ENCODE measurements around the gene PSPN. TPM values are rescaled to one million over a fixed set of nuclear protein-coding genes. Genes with fewer than 3 reads are reported as not detected.
"Not testable (repeated sequence)": the region's sequence is repeated elsewhere in the genome, so short reads cannot be mapped to it uniquely, and the experiment has no call there.

The PSPN gene
- total and polyA plus RNA-seq, 9 of the 15 experiments (the other 6 are each of a cell fraction or from before 2014, with no cell fraction given): 0.21 to 1.1 (median 0.58) TPM

DNA sequence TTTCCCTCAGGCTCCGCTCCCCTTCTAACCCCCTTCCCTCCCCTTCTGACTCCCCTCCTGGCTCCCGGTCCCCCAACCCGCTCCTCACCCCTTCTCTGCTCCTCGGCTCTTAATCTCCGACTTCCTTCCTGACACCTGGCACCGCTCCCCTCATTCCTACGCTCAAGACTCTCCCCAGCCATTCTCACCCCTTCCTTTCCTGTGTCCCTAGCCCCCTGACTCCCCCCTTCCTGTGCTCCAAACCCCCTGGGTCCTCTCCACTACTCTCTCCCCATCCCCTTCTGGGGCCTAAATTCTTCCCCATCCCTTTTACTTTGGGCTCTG is 13.7 kb downstream of the PSPN start (continued):
- TF ChIP-seq U2AF2 (optimal IDR thresholded peaks at IDR 0.05; ENCODE audit: low read depth, low read length) (no peak), FOXM1 (IDR thresholded peaks at IDR 0.05; ENCODE audit: low read depth) (no peak), FOXM1 (CRISPR knock-in tag; IDR thresholded peaks at IDR 0.05; ENCODE audit: low read depth) (no peak)

GRCh38 chr19:6360857-6361216 is 14.9 kb downstream of the PSPN start:
- peak overlapping the region; percentile 84 for H3K4me3 ChIP-seq
- intact Hi-C loops (cut with micrococcal nuclease); CTCF ChIA-PET (ENCODE audit: low intra/inter-chr PET ratio); DNase-seq (ENCODE audit: extremely low read depth in 1 of 4, low spot score in 3 of 4); H3K9me1 ChIP-seq (ENCODE audit: control insufficient read depth, insufficient read depth, low read length); H4K20me1 ChIP-seq (replicated peaks; ENCODE audit: control insufficient read depth, insufficient read depth, low read length); BruUV-seq (replicated peaks); H3K9me3 ChIP-seq (replicated peaks; ENCODE audit: control insufficient read depth, insufficient read depth, low read depth, low read length); FAIRE-seq; H3K27me3 ChIP-seq (ENCODE audit: control insufficient read depth in 2 of 2, insufficient read depth in 2 of 2, low read length in 2 of 2); in situ Hi-C loops (cut with MboI); ATAC-seq; H3K27ac ChIP-seq (ENCODE audit: extremely low read depth, low read depth, low read length): not testable (repeated sequence)
- H3K4me1 ChIP-seq (replicated peaks in 1 of 2; ENCODE audit: control insufficient read depth in 2 of 2, insufficient read depth in 2 of 2, low read length in 2 of 2): peaks cover 8 to 36% of the 10 kb centered on the region in 2 experiments; a peak in 4 of 5 replicates
- peak overlapping the region; percentile 78 for H2AFZ ChIP-seq (ENCODE audit: low read depth, low read length)
- 0 out of 3 replicates have a peak, but pooled peaks of 1 of the 2 experiments have one; percentile 7 for TF ChIP-seq CBX3 (IDR thresholded peaks at IDR 0.05; ENCODE audit: borderline replicate concordance in 1 of 2, low read length in 2 of 2)
- POLR2A ChIA-PET: interaction anchor here (0.6 to 3.4 kb wide), 7 partner anchors 10 to 548 kb away, joined by 3 to 29 read pairs (median 4); partner anchors contain the start of genes ALKBH7 and GTF2F1
- H3K4me2 ChIP-seq (ENCODE audit: insufficient read depth, low read length): peak overlapping the region; percentile 86
- H3K79me2 ChIP-seq (ENCODE audit: control insufficient read depth, insufficient read depth, low read length): peaks cover 17% of the 10 kb centered on the region
- 60% methylated on average over 10 of the region's 10 CpGs for WGBS (ENCODE audit: insufficient coverage, low coverage, missing lambda C conversion rate)
- H3K36me3 ChIP-seq (ENCODE audit: control insufficient read depth, insufficient read depth, low read length): peaks cover 29% of the 10 kb centered on the region; the same call in 2 of the 3 replicates
- H3K9ac ChIP-seq (ENCODE audit: insufficient read depth in 1 of 2, low read depth in 2 of 2, low read length in 2 of 2): peak overlapping the region; percentile 77 to 91; a peak in 3 of 4 replicates

DNA sequence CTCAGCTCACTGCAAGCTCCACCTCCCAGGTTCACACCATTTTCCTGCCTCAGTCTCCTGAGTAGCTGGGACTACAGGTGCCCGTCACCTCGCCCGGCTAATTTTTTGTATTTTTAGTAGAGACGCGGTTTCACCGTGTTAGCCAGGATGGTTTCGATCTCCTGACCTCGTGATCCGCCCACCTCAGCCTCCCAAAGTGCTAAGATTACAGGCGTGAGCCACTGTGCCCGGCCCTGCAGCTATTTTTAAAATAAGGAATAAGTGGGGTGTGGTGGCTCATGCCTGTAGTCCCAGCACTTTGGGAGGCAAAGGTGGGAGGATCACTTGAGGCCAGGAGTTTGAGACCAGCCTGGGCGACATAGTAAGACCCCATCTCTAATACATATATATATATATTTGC is 15.3 kb downstream of the PSPN start:
- H3K4me3 ChIP-seq; DNase-seq (ENCODE audit: extremely low read depth in 1 of 4, low spot score in 3 of 4); H2AFZ ChIP-seq (ENCODE audit: low read depth, low read length); H4K20me1 ChIP-seq (replicated peaks; ENCODE audit: control insufficient read depth, insufficient read depth, low read length); CTCF ChIA-PET (ENCODE audit: low intra/inter-chr PET ratio); intact Hi-C loops (cut with micrococcal nuclease); H3K9me1 ChIP-seq (ENCODE audit: control insufficient read depth, insufficient read depth, low read length); FAIRE-seq; H3K27ac ChIP-seq (ENCODE audit: extremely low read depth, low read depth, low read length); ATAC-seq; H3K27me3 ChIP-seq (ENCODE audit: control insufficient read depth in 2 of 2, insufficient read depth in 2 of 2, low read length in 2 of 2); H3K4me2 ChIP-seq (ENCODE audit: insufficient read depth, low read length); BruUV-seq (replicated peaks); in situ Hi-C loops (cut with MboI); H3K9ac ChIP-seq (ENCODE audit: insufficient read depth in 1 of 2, low read depth in 2 of 2, low read length in 2 of 2); H3K9me3 ChIP-seq (replicated peaks; ENCODE audit: control insufficient read depth, insufficient read depth, low read depth, low read length): not testable (repeated sequence)
- Histone ChIP-seq H3K4me1 (replicated peaks in 1 of 2; ENCODE audit: control insufficient read depth in 2 of 2, insufficient read depth in 2 of 2, low read length in 2 of 2) (peaks cover 8 to 36% of the 10 kb centered on the region in 2 experiments; a peak in 4 of 5 replicates), H3K36me3 (ENCODE audit: control insufficient read depth, insufficient read depth, low read length) (peaks cover 25% of the 10 kb centered on the region; the same call in 2 of the 3 replicates), H3K79me2 (ENCODE audit: control insufficient read depth, insufficient read depth, low read length) (peaks cover 17% of the 10 kb centered on the region)
- WGBS (ENCODE audit: insufficient coverage, low coverage, missing lambda C conversion rate): 75% methylated on average over 12 of the region's 12 CpGs
- POLR2A ChIA-PET: interaction anchor here (0.7 kb wide), 1 partner anchor 548 kb away, joined by 3 read pairs; no protein-coding TSS in a partner anchor
